Measurements from ENCODE around the gene SLC36A3.
"Not testable (repeated sequence)": the region's sequence is repeated elsewhere in the genome, so short reads cannot be mapped to it uniquely, and the experiment has no call there.

DNA sequence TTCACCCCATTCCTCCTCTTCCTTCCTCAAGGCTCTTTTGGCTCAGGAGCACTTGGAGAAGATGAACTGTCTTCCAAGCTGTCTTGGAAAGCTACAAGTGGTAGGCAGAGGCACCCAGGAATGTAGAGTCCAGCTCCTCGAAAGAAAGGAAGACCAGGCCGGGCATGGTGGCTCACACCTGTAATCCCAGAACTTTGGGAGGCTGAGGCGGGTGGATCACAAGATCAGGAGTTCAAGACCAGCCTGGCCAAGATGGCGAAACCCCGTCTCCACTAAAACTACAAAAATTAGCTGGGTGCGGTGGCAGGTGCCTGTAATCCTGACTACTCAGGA, 68.4 kb downstream of the SLC36A3 start:
- not testable (repeated sequence) for TF ChIP-seq POLR2AphosphoS5 (IDR thresholded peaks at IDR 0.05; ENCODE audit: low read depth, low read length); POLR2A (IDR thresholded peaks at IDR 0.05; ENCODE audit: low read depth, low read length); TAF1 (IDR thresholded peaks at IDR 0.05; ENCODE audit: borderline replicate concordance, low read depth, low read length)

All from GM12892 (cell line).